Body of pancreas (tissue), 4 donors: ENCODE measurements around the gene GALNT16. TPM values are rescaled to one million over a fixed set of nuclear protein-coding genes. Genes with fewer than 3 reads are reported as not detected.
A peak's percentile ranks its signal among the peaks of the same experiment; 100 is the strongest.

ENCODE experiments used
- ATAC-seq: fragments of 150-250 bp; one replicate; pipeline ENCODE4 v1.9.1; 2016
- DNase-seq, 4 donors: peaks; one replicate each; pipeline ENCODE4 v3.0.0-alpha.2; 2019
- H3K27ac ChIP-seq, 4 donors: fragments of 200-600 bp; sonication (generic); 1 replicate in 3 of 4; 2 replicates in 1 of 4; pipeline versions ENCODE4 v1.5.1 to v1.6.1; 2016 to 2019; ENCODE audit warnings: mild to moderate bottlenecking in 1 of 4, mixed read lengths in 1 of 4, moderate library complexity in 1 of 4
- H3K27me3 ChIP-seq, 2 donors: fragments of 200-600 bp; sonication (generic); one replicate each; pipeline ENCODE4 v1.6.0; 2016; ENCODE audit warnings: mild to moderate bottlenecking in 1 of 2
- H3K36me3 ChIP-seq, 2 donors: fragments of 200-600 bp; sonication (generic); replicated peaks in 1 of 2; 2 replicates each; pipeline ENCODE4 v1.5.1; 2016; ENCODE audit warnings: low read depth in 2 of 2; ENCODE audit not compliant: insufficient read depth in 1 of 2
- H3K4me1 ChIP-seq: fragments of 200-600 bp; sonication (generic); one replicate; pipeline ENCODE4 v1.6.0; 2016
- H3K4me3 ChIP-seq, 2 donors: fragments of 200-600 bp; sonication (generic); 1 replicate in 1 of 2; 2 replicates in 1 of 2; pipeline ENCODE4 v1.5.1; 2016 to 2019
- H3K9me3 ChIP-seq, 3 donors: fragments of 200-600 bp; sonication (generic); 1 replicate in 2 of 3; 2 replicates in 1 of 3; pipeline ENCODE4 v1.5.1; 2016
- CTCF ChIP-seq, 7 experiments: fragments of 450-650 bp in 4 of 7; fragments of 200-600 bp in 3 of 7; sonication (generic) in 3 of 7; IDR thresholded peaks; one replicate each; pipeline ENCODE4 v1.5.1; 2016 to 2019; ENCODE audit warnings: antibody characterized with exemption in 7 of 7
- POLR2A ChIP-seq, 3 donors: fragments of 450-650 bp; IDR thresholded peaks; one replicate each; pipeline ENCODE4 v1.6.1; 2016; ENCODE audit warnings: antibody characterized with exemption in 3 of 3, mild to moderate bottlenecking in 2 of 3
- WGBS, 2 donors: methylation state at CpG; one replicate each; pipeline ENCODE4 v1.1.5; 2017; 5-methylcytosine and 5-hydroxymethylcytosine counted together
- intact Hi-C: fragments of 100-400 bp; cut with DNase I; formaldehyde crosslinking; loops from one replicate; pipeline ENCODE4 v1.15.1; 2023
- total RNA-seq, 2 donors: library from RNA; depleted of rRNA; stranded (reverse); fragments of >200 nt; gene quantifications; one replicate each; pipeline ENCODE4 v1.1.0, GENCODE V29; 2016

GALNT16 gene
- total RNA-seq, 2 donors from 2014 or later = 1.3 to 5.6 TPM

- DNase-seq (no peak), ATAC-seq (no peak)
- no peaks in the 10 kb centered on the region for H3K9me3 ChIP-seq
- H3K27ac ChIP-seq = no peak overlapping the region
- H3K4me1 ChIP-seq = no peaks in the 10 kb centered on the region
- no peak overlapping the region for H3K4me3 ChIP-seq
- no peak for TF ChIP-seq CTCF (IDR thresholded peaks at IDR 0.05)
- TF ChIP-seq POLR2A (IDR thresholded peaks at IDR 0.05) = no peak
- no peaks in the 10 kb centered on the region for H3K27me3 ChIP-seq
- 92 to 94% methylated on average over 5 of the region's 5 CpGs for WGBS, 2 donors
- intact Hi-C loops = loop anchor here (5.0 kb wide), 1 partner anchor 218 kb away; no protein-coding TSS in a partner anchor
- no peaks in the 10 kb centered on the region for H3K36me3 ChIP-seq
These were observed 10.4 kb upstream of the GALNT16 start for GRCh38 chr14:69249603-69250002.

- ATAC-seq (no peak), DNase-seq (no peak)
- H3K4me3 ChIP-seq = no peak overlapping the region
- no peaks in the 10 kb centered on the region for H3K9me3 ChIP-seq
- no peaks in the 10 kb centered on the region for H3K27me3 ChIP-seq
- 77 to 79% methylated on average over 3 of the region's 3 CpGs for WGBS, 2 donors
- no peak for TF ChIP-seq CTCF (IDR thresholded peaks at IDR 0.05)
- TF ChIP-seq POLR2A (IDR thresholded peaks at IDR 0.05) = no peak
- no peaks in the 10 kb centered on the region for H3K36me3 ChIP-seq
- intact Hi-C loops = loop anchor here (5.0 kb wide), 1 partner anchor 214 kb away; no protein-coding TSS in a partner anchor
- no peaks in the 10 kb centered on the region for H3K4me1 ChIP-seq
- H3K27ac ChIP-seq = no peak overlapping the region
These were observed 7.1 kb upstream of the GALNT16 start for GRCh38 chr14:69252851-69253250.

GRCh38 chr14:69259168-69259526 is 811 bp upstream of the GALNT16 start:
- Histone ChIP-seq H3K4me1 (peaks cover 27% of the 10 kb centered on the region), H3K27me3 (peaks cover 0 to 15% of the 10 kb centered on the region in 2 donors), H3K27ac (no peak overlapping the region), H3K9me3 (no peaks in the 10 kb centered on the region), H3K36me3 (no peaks in the 10 kb centered on the region), H3K4me3 (no peak overlapping the region)
- intact Hi-C loops = no loop called here
- DNase-seq (no peak), ATAC-seq (no peak)
- WGBS, 2 donors = 28 to 29% methylated on average over 14 of the region's 14 CpGs
- TF ChIP-seq CTCF (IDR thresholded peaks at IDR 0.05) = no peak
- no peak for TF ChIP-seq POLR2A (IDR thresholded peaks at IDR 0.05)

DNA sequence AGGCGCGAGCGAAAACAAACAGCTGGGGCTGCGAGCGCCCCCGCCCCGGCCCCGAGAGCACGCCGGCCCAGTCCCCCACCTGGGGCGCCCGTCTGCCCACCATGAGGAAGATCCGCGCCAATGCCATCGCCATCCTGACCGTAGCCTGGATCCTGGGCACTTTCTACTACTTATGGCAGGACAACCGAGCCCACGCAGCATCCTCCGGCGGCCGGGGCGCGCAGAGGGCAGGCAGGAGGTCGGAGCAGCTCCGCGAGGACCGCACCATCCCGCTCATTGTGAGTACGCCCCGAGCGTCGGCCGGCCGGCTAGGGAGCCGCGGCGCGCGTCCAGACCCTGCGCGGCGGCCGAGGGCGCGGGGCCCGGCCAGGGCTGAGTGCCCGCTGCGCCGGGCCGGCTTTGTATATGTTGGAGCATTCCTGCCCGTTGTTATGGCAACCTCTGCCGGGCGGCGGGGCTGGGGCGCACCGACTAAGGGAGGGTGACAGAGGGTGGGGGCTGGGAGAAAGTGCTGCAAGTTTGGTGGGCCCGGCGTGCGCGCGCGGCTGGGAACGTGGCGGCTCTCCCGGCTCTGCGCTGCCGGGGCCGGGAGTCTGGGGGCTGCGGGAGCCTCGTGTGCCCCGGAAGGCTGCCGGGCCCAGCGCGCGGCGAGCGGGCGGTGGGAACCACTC is 367 bp downstream of the GALNT16 start:
- Histone ChIP-seq H3K27me3 (peaks cover 0 to 15% of the 10 kb centered on the region in 2 donors), H3K4me1 (peaks cover 27% of the 10 kb centered on the region), H3K9me3 (no peaks in the 10 kb centered on the region), H3K36me3 (no peaks in the 10 kb centered on the region), H3K4me3 (peak overlapping the region; percentile 15 to 50), H3K27ac (peak overlapping the region in 1 of 4 donors; percentile 8)
- ATAC-seq (peak; percentile 28), DNase-seq (peak in 2 of 4 donors; percentile 15 to 22)
- intact Hi-C loops = no loop called here
- TF ChIP-seq CTCF (IDR thresholded peaks at IDR 0.05) = no peak
- no peak for TF ChIP-seq POLR2A (IDR thresholded peaks at IDR 0.05)
- WGBS, 2 donors = 0% methylated on average over 1 to 70 of the region's 78 CpGs
